HEK293 (cell line): Measurements from ENCODE around the gene EIF1B.

Experiments
- CTCF ChIA-PET: fragments of 350-600 bp; formaldehyde crosslinking; extraction: SDS; loops from one replicate; lab custom pipeline; 2021; ENCODE audit warnings: antibody characterized with exemption; lab: Yijun Ruan, JAX
- POLR2A ChIA-PET: fragments of 300-600 bp; formaldehyde crosslinking; extraction: SDS; loops from one replicate; lab custom pipeline; 2020; ENCODE audit warnings: antibody characterized with exemption, inconsistent platforms; lab: Yijun Ruan, JAX
- H3K27ac ChIP-seq: fragments of 200-500 bp; sonication (Bioruptor generic); 2 replicates; pipeline ENCODE4 v1.5.1; 2014; ENCODE audit warnings: low read depth, low read length, control low read depth, inconsistent platforms; ENCODE audit errors: extremely low read depth
- H3K36me3 ChIP-seq, 2 experiments: fragments of 200-500 bp in 1 of 2; sonication (Bioruptor generic) in 1 of 2; 1 replicate in 1 of 2; 2 replicates in 1 of 2; pipeline ENCODE4 v1.5.1; 2014 to 2017; ENCODE audit warnings: inconsistent platforms in 2 of 2, low read length in 2 of 2; ENCODE audit not compliant: control insufficient read depth in 2 of 2, insufficient read depth in 1 of 2
- H3K4me1 ChIP-seq: fragments of 200-500 bp; sonication (Bioruptor generic); 2 replicates; pipeline ENCODE4 v1.5.1; 2014; ENCODE audit warnings: mild to moderate bottlenecking, low read length, inconsistent platforms; ENCODE audit not compliant: control insufficient read depth, insufficient read depth
- H3K4me3 ChIP-seq: 2 replicates; pipeline ENCODE4 v1.5.1; 2011; ENCODE audit warnings: low read depth, mild to moderate bottlenecking, control low read depth, low read length, moderate library complexity
- H3K9me3 ChIP-seq: fragments of 200-500 bp; sonication (Bioruptor generic); 2 replicates; pipeline ENCODE4 v1.5.1; 2014; ENCODE audit warnings: low read depth, low read length, inconsistent platforms; ENCODE audit not compliant: control insufficient read depth, insufficient read depth
- HIC1 ChIP-seq: fragments of 450-650 bp; formaldehyde crosslinking; IDR thresholded peaks from 2 replicates; pipeline ENCODE4 v1.5.1; 2016; ENCODE audit warnings: missing biosample characterization, missing genetic modification characterization
- KLF1 ChIP-seq: fragments of 450-650 bp; formaldehyde crosslinking; IDR thresholded peaks from 2 replicates; pipeline ENCODE4 v1.5.1; 2016; ENCODE audit warnings: missing biosample characterization, missing genetic modification characterization
- KLF16 ChIP-seq: fragments of 450-650 bp; formaldehyde crosslinking; IDR thresholded peaks from 2 replicates; pipeline ENCODE4 v1.5.1; 2017; ENCODE audit warnings: missing biosample characterization, missing genetic modification characterization
- RBAK ChIP-seq: fragments of 450-650 bp; formaldehyde crosslinking; IDR thresholded peaks from 2 replicates; pipeline ENCODE4 v1.5.1; 2016; ENCODE audit warnings: missing biosample characterization, missing genetic modification characterization
- SP2 ChIP-seq: fragments of 450-650 bp; formaldehyde crosslinking; IDR thresholded peaks from 2 replicates; pipeline ENCODE4 v1.5.1; 2016; ENCODE audit warnings: missing biosample characterization, missing genetic modification characterization
- TCF7L2 ChIP-seq: IDR thresholded peaks from 2 replicates; pipeline ENCODE4 v1.6.1; 2011; ENCODE audit warnings: low read depth, mild to moderate bottlenecking, inconsistent platforms, low read length, moderate library complexity, borderline replicate concordance
- YY1 ChIP-seq: fragments of 450-650 bp; formaldehyde crosslinking; IDR thresholded peaks from 2 replicates; pipeline ENCODE4 v1.5.1; 2018; ENCODE audit warnings: missing biosample characterization, missing genetic modification characterization
- ZBTB1 ChIP-seq: fragments of 450-650 bp; formaldehyde crosslinking; IDR thresholded peaks from 2 replicates; pipeline ENCODE4 v1.5.1; 2016; ENCODE audit warnings: missing biosample characterization, missing genetic modification characterization
- ZBTB17 ChIP-seq: fragments of 450-650 bp; formaldehyde crosslinking; IDR thresholded peaks from 2 replicates; pipeline ENCODE4 v1.5.1; 2016; ENCODE audit warnings: missing biosample characterization, missing genetic modification characterization
- ZBTB48 ChIP-seq: fragments of 450-650 bp; formaldehyde crosslinking; IDR thresholded peaks from 2 replicates; pipeline ENCODE4 v1.5.1; 2016; ENCODE audit warnings: missing biosample characterization, missing genetic modification characterization
- ZEB2 ChIP-seq: fragments of 450-650 bp; formaldehyde crosslinking; IDR thresholded peaks from 2 replicates; pipeline ENCODE4 v1.5.1; 2016; ENCODE audit warnings: missing biosample characterization, missing genetic modification characterization
- ZFP41 ChIP-seq: fragments of 450-650 bp; formaldehyde crosslinking; IDR thresholded peaks from 2 replicates; pipeline ENCODE4 v1.5.1; 2016; ENCODE audit warnings: missing biosample characterization, missing genetic modification characterization, borderline replicate concordance
- ZNF558 ChIP-seq: fragments of 450-650 bp; formaldehyde crosslinking; IDR thresholded peaks from 2 replicates; pipeline ENCODE4 v1.5.1; 2016; ENCODE audit warnings: missing biosample characterization, missing genetic modification characterization
- ZNF585B ChIP-seq: fragments of 450-650 bp; formaldehyde crosslinking; IDR thresholded peaks from 2 replicates; pipeline ENCODE4 v1.5.1; 2016; ENCODE audit warnings: missing biosample characterization, missing genetic modification characterization
- ZSCAN23 ChIP-seq: fragments of 450-650 bp; formaldehyde crosslinking; IDR thresholded peaks from 2 replicates; pipeline ENCODE4 v1.5.1; 2016; ENCODE audit warnings: missing biosample characterization, missing genetic modification characterization
- TF ChIP-seq, protein P1 (sequence below): sonication (generic); formaldehyde crosslinking; IDR thresholded peaks from 2 replicates; pipeline ENCODE4 v1.8.1; 2022; ENCODE audit warnings: mild to moderate bottlenecking, moderate library complexity, missing genetic modification reagents
- TF ChIP-seq, protein P2 (sequence below): fragments of 450-650 bp; formaldehyde crosslinking; IDR thresholded peaks from 2 replicates; pipeline ENCODE4 v1.5.1; 2016; ENCODE audit warnings: missing biosample characterization, missing genetic modification characterization, low read depth
- TF ChIP-seq, protein P3 (sequence below): fragments of 450-650 bp; formaldehyde crosslinking; conservative IDR thresholded peaks from 2 replicates; pipeline ENCODE4 v1.5.1; 2016; ENCODE audit warnings: low read depth, missing biosample characterization, missing genetic modification characterization
- TF ChIP-seq, protein P4 (sequence below): fragments of 450-650 bp; formaldehyde crosslinking; IDR thresholded peaks from 2 replicates; pipeline ENCODE4 v1.5.1; 2017; ENCODE audit warnings: missing biosample characterization, missing genetic modification characterization

The EIF1B gene

GRCh38 chr3:40336511-40337135 lies 27.1 kb downstream of the EIF1B start:
- Histone ChIP-seq H3K4me1 (no peaks in the 10 kb centered on the region), H3K27ac (no peak overlapping the region), H3K36me3 (no peaks in the 10 kb centered on the region), H3K9me3 (no peaks in the 10 kb centered on the region), H3K4me3 (no peak overlapping the region)
- ChIA-PET CTCF (interaction anchor here (1.1 kb wide), 1 partner anchor 20 kb away, joined by 5 read pairs; no protein-coding TSS in a partner anchor), POLR2A (no interaction called here)
- TF ChIP-seq TCF7L2 (no peak), KLF1 (tag by site-specific recombination) (no peak), ZFP41 (tag by site-specific recombination) (no peak), ZNF558 (tag by site-specific recombination) (no peak), ZBTB1 (tag by site-specific recombination) (no peak), ZNF585B (tag by site-specific recombination) (no peak), YY1 (tag by site-specific recombination) (no peak), ZBTB17 (tag by site-specific recombination) (no peak), HIC1 (tag by site-specific recombination) (no peak), ZEB2 (tag by site-specific recombination) (no peak), ZBTB48 (tag by site-specific recombination) (no peak), SP2 (tag by site-specific recombination) (no peak), ZSCAN23 (tag by site-specific recombination) (no peak), RBAK (no peak), KLF16 (no peak)
- TF ChIP-seq, protein P1, sequence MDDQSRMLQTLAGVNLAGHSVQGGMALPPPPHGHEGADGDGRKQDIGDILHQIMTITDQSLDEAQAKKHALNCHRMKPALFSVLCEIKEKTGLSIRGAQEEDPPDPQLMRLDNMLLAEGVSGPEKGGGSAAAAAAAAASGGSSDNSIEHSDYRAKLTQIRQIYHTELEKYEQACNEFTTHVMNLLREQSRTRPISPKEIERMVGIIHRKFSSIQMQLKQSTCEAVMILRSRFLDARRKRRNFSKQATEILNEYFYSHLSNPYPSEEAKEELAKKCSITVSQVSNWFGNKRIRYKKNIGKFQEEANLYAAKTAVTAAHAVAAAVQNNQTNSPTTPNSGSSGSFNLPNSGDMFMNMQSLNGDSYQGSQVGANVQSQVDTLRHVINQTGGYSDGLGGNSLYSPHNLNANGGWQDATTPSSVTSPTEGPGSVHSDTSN: no peak
- TF ChIP-seq, protein P2, sequence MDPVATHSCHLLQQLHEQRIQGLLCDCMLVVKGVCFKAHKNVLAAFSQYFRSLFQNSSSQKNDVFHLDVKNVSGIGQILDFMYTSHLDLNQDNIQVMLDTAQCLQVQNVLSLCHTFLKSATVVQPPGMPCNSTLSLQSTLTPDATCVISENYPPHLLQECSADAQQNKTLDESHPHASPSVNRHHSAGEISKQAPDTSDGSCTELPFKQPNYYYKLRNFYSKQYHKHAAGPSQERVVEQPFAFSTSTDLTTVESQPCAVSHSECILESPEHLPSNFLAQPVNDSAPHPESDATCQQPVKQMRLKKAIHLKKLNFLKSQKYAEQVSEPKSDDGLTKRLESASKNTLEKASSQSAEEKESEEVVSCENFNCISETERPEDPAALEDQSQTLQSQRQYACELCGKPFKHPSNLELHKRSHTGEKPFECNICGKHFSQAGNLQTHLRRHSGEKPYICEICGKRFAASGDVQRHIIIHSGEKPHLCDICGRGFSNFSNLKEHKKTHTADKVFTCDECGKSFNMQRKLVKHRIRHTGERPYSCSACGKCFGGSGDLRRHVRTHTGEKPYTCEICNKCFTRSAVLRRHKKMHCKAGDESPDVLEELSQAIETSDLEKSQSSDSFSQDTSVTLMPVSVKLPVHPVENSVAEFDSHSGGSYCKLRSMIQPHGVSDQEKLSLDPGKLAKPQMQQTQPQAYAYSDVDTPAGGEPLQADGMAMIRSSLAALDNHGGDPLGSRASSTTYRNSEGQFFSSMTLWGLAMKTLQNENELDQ (tag by site-specific recombination): no peak
- TF ChIP-seq, protein P3, sequence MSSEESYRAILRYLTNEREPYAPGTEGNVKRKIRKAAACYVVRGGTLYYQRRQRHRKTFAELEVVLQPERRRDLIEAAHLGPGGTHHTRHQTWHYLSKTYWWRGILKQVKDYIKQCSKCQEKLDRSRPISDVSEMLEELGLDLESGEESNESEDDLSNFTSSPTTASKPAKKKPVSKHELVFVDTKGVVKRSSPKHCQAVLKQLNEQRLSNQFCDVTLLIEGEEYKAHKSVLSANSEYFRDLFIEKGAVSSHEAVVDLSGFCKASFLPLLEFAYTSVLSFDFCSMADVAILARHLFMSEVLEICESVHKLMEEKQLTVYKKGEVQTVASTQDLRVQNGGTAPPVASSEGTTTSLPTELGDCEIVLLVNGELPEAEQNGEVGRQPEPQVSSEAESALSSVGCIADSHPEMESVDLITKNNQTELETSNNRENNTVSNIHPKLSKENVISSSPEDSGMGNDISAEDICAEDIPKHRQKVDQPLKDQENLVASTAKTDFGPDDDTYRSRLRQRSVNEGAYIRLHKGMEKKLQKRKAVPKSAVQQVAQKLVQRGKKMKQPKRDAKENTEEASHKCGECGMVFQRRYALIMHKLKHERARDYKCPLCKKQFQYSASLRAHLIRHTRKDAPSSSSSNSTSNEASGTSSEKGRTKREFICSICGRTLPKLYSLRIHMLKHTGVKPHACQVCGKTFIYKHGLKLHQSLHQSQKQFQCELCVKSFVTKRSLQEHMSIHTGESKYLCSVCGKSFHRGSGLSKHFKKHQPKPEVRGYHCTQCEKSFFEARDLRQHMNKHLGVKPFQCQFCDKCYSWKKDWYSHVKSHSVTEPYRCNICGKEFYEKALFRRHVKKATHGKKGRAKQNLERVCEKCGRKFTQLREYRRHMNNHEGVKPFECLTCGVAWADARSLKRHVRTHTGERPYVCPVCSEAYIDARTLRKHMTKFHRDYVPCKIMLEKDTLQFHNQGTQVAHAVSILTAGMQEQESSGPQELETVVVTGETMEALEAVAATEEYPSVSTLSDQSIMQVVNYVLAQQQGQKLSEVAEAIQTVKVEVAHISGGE: no peak
- TF ChIP-seq, protein P4, sequence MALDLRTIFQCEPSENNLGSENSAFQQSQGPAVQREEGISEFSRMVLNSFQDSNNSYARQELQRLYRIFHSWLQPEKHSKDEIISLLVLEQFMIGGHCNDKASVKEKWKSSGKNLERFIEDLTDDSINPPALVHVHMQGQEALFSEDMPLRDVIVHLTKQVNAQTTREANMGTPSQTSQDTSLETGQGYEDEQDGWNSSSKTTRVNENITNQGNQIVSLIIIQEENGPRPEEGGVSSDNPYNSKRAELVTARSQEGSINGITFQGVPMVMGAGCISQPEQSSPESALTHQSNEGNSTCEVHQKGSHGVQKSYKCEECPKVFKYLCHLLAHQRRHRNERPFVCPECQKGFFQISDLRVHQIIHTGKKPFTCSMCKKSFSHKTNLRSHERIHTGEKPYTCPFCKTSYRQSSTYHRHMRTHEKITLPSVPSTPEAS: no peak
